Esophagus squamous epithelium (tissue), 4 donors: ENCODE measurements around the gene NAT8L.

ENCODE experiments used
- CTCF ChIP-seq, 6 experiments: fragments of 450-650 bp in 4 of 6; fragments of 200-600 bp in 2 of 6; sonication (generic) in 2 of 6; IDR thresholded peaks; one replicate each; pipeline ENCODE4 v1.5.1; 2016 to 2019; ENCODE audit warnings: antibody characterized with exemption in 6 of 6, mild to moderate bottlenecking in 4 of 6, moderate library complexity in 4 of 6
- POLR2A ChIP-seq, 4 donors: fragments of 450-650 bp; IDR thresholded peaks; one replicate each; pipeline ENCODE4 v1.6.1; 2017; ENCODE audit warnings: antibody characterized with exemption in 4 of 4, mild to moderate bottlenecking in 4 of 4, moderate library complexity in 3 of 4

DNA sequence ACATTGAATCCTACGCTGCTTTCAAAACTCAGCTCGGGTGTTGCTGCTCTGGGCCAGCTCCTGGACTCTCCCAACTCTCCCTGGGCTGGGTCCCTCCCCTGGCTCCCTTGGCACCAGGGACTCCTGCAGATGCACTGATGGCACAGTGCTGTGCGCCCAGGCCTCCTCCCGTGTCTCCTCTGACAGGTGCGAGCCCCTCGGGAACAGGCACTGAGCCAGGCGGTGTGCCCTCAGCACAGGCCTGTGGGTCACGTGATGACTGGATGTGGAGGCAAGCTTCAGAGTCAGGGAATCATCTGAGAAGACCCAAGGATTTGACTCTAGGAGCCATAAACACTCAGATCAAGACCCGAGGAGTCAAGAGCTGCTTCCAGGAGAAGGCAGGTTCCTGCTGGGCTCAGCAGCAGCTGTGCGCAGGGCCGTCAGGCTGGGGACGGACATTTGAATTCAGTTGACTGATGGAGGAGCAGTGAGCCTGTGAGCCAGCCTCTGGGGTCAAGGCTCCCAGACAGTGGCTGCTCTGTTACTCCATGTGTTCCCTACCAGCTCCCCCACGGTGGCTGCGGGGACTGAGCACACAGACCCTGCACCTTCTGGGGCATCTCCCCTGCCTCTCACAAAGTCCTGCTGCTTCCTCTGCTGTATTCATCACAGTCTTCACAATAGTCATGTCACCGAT lies 33.0 kb downstream of the NAT8L start:
- TF ChIP-seq POLR2A (IDR thresholded peaks at IDR 0.05): no peak
- TF ChIP-seq CTCF (IDR thresholded peaks at IDR 0.05): no peak
